Testis (tissue), 3 donors: Measurements from ENCODE around the gene IRF2BPL. TPM values are rescaled to one million over a fixed set of nuclear protein-coding genes. Genes with fewer than 3 reads are reported as not detected.
A peak's percentile ranks its signal among the peaks of the same experiment; 100 is the strongest.

ENCODE experiments used
- DNase-seq: peaks from one replicate; pipeline ENCODE4 v3.0.0-alpha.2; 2019
- H3K27ac ChIP-seq, 2 donors: fragments of 200-600 bp; sonication (generic); one replicate each; pipeline ENCODE4 v1.5.1; 2019
- H3K27me3 ChIP-seq: fragments of 200-600 bp; sonication (generic); one replicate; pipeline ENCODE4 v1.5.1; 2019
- H3K36me3 ChIP-seq: fragments of 200-600 bp; sonication (generic); one replicate; pipeline ENCODE4 v1.5.1; 2017; ENCODE audit warnings: low read depth; ENCODE audit errors: missing control alignments
- H3K4me1 ChIP-seq: fragments of 200-600 bp; sonication (generic); one replicate; pipeline ENCODE4 v1.5.1; 2019
- H3K4me3 ChIP-seq, 2 donors: fragments of 200-600 bp; sonication (generic); one replicate each; pipeline ENCODE4 v1.5.1; 2017 to 2019
- H3K9me3 ChIP-seq: fragments of 200-600 bp; sonication (generic); one replicate; pipeline ENCODE4 v1.5.1; 2017
- POLR2A ChIP-seq: fragments of 450-650 bp; IDR thresholded peaks from one replicate; pipeline ENCODE4 v1.6.1; 2017; ENCODE audit warnings: antibody characterized with exemption, mild to moderate bottlenecking, moderate library complexity
- WGBS, 2 donors: methylation state at CpG; one replicate each; pipeline ENCODE4 v1.1.5; 2018; 5-methylcytosine and 5-hydroxymethylcytosine counted together
- intact Hi-C: fragments of 100-400 bp; cut with DNase I; formaldehyde crosslinking; loops from one replicate; pipeline ENCODE4 v1.15.1; 2023; ENCODE audit warnings: low total_unique reads
- polyA plus RNA-seq: library from polyadenylated mRNA; stranded (reverse); fragments of 350-450 nt; fragmentation: Illumina TruSeq; extraction: RNeasy Lipid Tissue Mini Kit (QIAGEN cat#74804); gene quantifications from one replicate; pipeline ENCODE4 v1.2.3, GENCODE V29; 2014; ENCODE audit warnings: low read depth, low replicate concordance; ENCODE audit not compliant: insufficient read depth
- total RNA-seq, 2 donors: library from RNA; depleted of rRNA; stranded (reverse); fragments of >200 nt; gene quantifications; one replicate each; pipeline ENCODE4 v1.2.3, GENCODE V29; 2016
- TF ChIP-seq, protein P1 (sequence below), 3 experiments: fragments of 450-650 bp in 2 of 3; fragments of 200-600 bp in 1 of 3; sonication (generic) in 1 of 3; IDR thresholded peaks; one replicate each; pipeline ENCODE4 v1.5.1; 2016 to 2019; ENCODE audit warnings: antibody characterized with exemption in 3 of 3, mild to moderate bottlenecking in 2 of 3, moderate library complexity in 1 of 3

The IRF2BPL gene
- total and polyA plus RNA-seq, 3 donors from 2014 or later: 30.9 to 120 (median 94.6) TPM

- WGBS, 2 donors: 92 to 94% methylated on average over 9 of the region's 9 CpGs
- DNase-seq: no peak
- Histone ChIP-seq H3K4me3 (no peak overlapping the region), H3K4me1 (no peaks in the 10 kb centered on the region), H3K36me3 (no peaks in the 10 kb centered on the region), H3K9me3 (no peaks in the 10 kb centered on the region), H3K27ac (no peak overlapping the region), H3K27me3 (no peaks in the 10 kb centered on the region)
- intact Hi-C loops: no loop called here
- TF ChIP-seq, protein P1, sequence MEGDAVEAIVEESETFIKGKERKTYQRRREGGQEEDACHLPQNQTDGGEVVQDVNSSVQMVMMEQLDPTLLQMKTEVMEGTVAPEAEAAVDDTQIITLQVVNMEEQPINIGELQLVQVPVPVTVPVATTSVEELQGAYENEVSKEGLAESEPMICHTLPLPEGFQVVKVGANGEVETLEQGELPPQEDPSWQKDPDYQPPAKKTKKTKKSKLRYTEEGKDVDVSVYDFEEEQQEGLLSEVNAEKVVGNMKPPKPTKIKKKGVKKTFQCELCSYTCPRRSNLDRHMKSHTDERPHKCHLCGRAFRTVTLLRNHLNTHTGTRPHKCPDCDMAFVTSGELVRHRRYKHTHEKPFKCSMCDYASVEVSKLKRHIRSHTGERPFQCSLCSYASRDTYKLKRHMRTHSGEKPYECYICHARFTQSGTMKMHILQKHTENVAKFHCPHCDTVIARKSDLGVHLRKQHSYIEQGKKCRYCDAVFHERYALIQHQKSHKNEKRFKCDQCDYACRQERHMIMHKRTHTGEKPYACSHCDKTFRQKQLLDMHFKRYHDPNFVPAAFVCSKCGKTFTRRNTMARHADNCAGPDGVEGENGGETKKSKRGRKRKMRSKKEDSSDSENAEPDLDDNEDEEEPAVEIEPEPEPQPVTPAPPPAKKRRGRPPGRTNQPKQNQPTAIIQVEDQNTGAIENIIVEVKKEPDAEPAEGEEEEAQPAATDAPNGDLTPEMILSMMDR (IDR thresholded peaks at IDR 0.05): no peak
- no peak for TF ChIP-seq POLR2A
These were observed 29.6 kb upstream of the IRF2BPL start for GRCh38 chr14:77058117-77058516.

- Histone ChIP-seq H3K4me1 (peaks cover 15% of the 10 kb centered on the region), H3K27ac (no peak overlapping the region), H3K36me3 (no peaks in the 10 kb centered on the region), H3K27me3 (no peaks in the 10 kb centered on the region), H3K4me3 (no peak overlapping the region), H3K9me3 (no peaks in the 10 kb centered on the region)
- 81 to 91% methylated on average over 3 of the region's 3 CpGs for WGBS, 2 donors
- intact Hi-C loops: no loop called here
- DNase-seq: no peak
- TF ChIP-seq POLR2A: no peak
- TF ChIP-seq, protein P1 (IDR thresholded peaks at IDR 0.05): no peak
These were observed 27.5 kb upstream of the IRF2BPL start for GRCh38 chr14:77055981-77056380.

DNA sequence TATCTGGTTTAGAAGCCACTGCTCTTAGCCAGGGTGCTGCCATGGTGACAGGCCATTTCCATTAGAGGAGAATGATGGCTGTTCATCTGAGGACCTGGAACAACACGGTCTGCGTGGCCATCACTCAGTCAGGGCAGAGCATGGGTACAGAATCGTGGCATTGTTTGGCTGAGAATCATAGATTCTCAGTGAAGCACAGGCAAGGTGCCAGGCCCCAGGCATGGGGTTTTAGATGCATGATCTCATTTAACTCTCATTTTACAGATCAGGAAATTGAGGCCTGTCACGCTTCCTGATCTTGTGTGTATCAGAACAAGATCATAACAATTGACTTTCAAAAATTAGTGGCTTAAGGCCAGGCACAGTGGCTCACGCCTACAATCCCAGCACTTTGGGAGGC is 26.8 kb upstream of the IRF2BPL start:
- Histone ChIP-seq H3K9me3 (no peaks in the 10 kb centered on the region), H3K36me3 (no peaks in the 10 kb centered on the region), H3K27ac (no peak overlapping the region), H3K4me1 (peaks cover 21% of the 10 kb centered on the region), H3K27me3 (no peaks in the 10 kb centered on the region), H3K4me3 (no peak overlapping the region)
- intact Hi-C loops: no loop called here
- WGBS, 2 donors: 86 to 90% methylated on average over 5 of the region's 5 CpGs
- TF ChIP-seq POLR2A: no peak
- TF ChIP-seq, protein P1 (IDR thresholded peaks at IDR 0.05): no peak
- no peak for DNase-seq

- Histone ChIP-seq H3K4me3 (no peak overlapping the region), H3K27me3 (no peaks in the 10 kb centered on the region), H3K9me3 (no peaks in the 10 kb centered on the region), H3K36me3 (no peaks in the 10 kb centered on the region), H3K27ac (peak overlapping the region in 1 of 2 donors; percentile 33), H3K4me1 (peaks cover 21% of the 10 kb centered on the region)
- peak; percentile 80 for DNase-seq
- WGBS, 2 donors: 51 to 69% methylated on average over 17 to 21 of the region's 21 CpGs
- intact Hi-C loops: no loop called here
- TF ChIP-seq POLR2A: no peak
- TF ChIP-seq, protein P1 (IDR thresholded peaks at IDR 0.05): peak; percentile 81 to 94 (median 92)
These were observed 24.7 kb upstream of the IRF2BPL start for GRCh38 chr14:77053046-77053841.
